HG03457 (cell line): ENCODE measurements around the gene FAM89B.

Source experiments
- ATAC-seq: cut with Tn5 transposase; IDR thresholded peaks from one replicate; pipeline ENCODE4 v1.9.1; 2021; ENCODE audit warnings: moderate number of reproducible peaks; ENCODE audit not compliant: unreplicated experiment

The FAM89B gene

DNA sequence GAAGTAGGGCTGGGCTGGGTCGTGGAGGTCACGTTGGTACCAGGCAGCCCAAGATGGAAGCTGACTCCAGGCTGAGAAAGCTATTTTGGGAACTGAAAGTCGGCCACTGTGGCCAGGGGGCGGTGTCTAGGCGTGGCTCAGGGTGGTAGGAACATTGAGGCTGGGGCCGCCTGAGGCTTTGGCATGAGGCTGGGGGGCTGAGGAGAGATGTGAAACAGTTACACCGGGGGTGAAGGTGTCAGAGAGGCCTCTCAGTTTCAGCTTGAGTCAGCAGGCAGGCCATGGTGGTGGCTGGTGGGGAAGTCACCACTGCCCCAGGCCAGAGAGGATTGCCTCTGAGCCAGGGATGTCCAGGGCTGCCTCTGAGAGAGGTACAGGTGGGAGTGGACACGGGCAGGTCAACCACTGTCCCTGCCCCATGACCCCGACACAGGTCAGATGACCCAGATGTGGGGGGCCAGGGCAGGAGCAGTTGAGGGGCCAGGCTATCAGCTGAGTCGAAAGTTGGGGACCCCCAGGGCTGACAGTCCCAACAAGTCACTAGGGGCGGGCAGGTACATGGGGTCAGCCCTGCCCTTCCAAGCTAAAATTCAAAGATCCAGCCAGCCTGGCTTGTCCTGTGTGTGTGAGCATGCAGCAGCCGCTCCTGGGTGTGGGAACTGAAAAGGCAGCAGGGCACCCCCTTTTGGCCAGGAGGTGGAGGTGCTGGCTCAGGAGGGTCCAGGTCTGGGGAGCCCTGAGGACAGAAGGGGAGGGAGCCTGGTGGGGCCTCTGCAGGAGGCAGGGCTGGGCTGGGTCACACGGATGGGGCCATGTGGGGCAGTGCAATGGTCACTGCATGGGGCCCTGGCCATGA is 16.1 kb downstream of the FAM89B start:
- peak; percentile 51 for ATAC-seq

DNA sequence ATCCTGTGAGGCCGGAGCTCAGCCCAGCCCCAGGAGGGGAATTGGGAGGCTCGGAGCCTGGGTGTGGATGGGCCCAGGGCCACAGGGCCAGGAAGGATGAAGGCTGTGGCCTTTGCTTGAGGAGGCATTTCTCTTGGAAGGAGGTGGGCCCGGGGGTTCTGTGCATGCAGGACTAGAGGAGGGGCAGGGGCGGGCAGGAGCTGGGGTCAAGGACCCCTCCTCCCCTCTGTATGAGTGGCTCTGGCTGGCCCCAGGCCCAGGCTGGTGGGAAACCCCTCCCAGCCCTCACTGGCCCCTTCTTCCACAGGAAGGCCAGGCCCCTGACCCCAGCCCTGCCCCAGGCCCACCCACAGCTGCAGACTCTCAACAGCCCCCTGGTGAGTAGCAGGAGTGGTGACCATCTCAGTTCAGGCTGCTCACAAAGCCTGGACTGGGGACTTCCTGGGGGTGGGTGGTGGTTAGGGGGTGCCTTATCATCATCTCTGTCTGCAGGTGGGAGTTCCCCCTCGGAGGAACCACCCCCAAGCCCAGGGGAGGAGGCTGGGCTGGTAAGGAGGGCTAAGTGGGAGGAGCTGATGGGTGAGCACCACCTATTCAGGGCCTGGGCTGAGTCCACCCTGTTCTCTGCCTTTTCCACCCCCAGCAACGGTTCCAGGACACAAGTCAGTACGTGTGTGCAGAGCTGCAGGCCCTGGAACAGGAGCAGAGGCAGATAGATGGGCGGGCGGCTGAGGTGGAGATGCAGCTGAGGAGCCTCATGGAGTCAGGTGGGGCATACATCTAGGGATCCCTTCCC is 17.3 kb downstream of the FAM89B start:
- ATAC-seq = no peak

DNA sequence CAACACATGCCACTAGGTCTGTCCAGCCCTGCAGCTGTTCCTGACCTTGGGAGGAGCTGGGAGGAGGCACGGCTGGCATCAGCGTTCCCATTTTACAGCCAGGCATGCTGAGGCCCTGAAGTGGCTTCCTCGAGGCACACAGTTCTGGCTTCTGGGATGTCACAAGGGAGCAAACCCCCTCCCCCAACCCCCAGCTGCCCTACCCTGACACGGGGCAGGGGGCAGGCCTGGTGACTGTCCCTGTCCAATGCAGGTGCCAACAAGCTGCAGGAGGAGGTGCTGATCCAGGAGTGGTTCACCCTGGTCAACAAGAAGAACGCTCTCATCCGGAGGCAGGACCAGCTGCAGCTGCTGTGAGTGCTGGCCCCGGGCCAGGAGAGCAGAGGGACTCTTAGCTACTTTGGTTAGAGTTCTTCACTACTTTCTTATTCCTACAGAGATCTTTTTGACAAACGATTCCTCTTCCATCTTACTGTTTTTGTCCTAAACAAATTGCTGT is 18.0 kb downstream of the FAM89B start:
- no peak for ATAC-seq

DNA sequence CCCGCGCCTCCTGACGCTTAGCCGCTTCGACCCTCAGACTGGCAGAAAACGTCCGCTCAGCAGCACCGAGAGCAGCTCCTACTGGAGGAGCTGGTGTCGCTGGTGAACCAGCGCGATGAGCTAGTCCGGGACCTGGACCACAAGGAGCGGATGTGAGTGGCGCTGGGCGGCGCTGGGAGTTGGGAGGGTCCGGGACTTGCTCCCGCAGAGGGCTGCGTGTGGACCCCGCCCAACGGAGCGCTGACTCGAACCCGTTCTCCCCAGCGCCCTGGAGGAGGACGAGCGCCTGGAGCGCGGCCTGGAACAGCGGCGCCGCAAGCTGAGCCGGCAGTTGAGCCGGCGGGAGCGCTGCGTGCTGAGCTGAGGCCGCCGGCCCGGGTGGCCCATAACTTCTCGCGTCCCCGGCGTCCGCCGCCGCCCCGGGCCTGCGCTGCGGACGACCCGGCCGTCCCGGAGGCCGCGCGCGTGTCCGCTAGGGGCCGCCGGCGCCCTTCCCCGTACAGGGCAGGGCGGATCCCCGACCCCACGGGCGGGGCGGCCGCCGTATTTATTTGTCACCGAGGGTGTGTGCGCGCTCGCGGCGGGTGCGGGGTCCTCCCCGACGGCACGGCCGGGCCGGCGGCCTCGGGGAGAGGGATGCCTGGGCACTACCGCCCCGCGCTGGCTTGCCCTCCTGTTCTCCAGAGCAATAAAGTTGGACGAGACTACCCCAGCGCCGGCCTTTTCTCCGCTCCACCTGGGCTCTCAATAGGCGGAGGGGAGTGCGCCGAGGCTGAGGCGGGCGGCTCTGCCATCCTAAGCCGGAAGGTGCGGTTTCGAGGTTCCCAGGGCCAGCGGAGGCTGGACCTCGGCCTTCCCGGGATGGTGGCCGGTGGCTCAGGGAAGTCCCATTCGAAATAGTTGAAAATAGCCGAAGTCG is 19.9 kb downstream of the FAM89B start:
- no peak for ATAC-seq

DNA sequence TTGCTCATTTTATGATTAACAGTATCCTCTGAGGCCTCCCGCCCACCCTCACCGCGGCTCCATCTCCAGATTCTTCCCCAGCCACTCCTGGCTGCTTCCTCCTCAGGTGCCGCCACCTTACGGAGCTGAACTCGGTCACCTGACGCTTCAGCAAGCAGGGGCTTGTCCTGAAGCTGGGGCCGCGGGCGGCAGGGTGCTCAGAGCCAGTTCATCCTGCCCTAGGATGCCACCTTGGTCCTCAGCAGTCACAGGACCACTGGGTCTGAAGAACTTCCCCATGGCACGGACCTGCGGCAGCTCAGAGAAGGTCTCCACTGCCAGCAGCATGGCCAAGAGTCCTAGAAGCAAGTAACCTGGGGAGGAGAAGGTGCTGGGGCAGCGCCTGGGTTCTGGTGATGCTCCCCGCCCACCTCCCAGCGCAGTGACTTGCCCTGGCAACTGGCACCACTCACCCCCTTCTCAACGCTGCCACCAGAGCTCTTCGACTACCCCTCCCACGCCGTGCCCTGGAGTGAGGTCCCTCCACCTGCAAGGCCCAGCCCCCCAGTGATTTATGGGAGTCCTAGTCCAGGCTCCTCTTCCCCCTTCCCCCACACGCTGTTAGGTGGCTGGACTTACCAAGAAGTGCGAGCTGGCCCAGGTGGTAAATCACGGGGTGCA is 20.6 kb downstream of the FAM89B start:
- no peak for ATAC-seq

DNA sequence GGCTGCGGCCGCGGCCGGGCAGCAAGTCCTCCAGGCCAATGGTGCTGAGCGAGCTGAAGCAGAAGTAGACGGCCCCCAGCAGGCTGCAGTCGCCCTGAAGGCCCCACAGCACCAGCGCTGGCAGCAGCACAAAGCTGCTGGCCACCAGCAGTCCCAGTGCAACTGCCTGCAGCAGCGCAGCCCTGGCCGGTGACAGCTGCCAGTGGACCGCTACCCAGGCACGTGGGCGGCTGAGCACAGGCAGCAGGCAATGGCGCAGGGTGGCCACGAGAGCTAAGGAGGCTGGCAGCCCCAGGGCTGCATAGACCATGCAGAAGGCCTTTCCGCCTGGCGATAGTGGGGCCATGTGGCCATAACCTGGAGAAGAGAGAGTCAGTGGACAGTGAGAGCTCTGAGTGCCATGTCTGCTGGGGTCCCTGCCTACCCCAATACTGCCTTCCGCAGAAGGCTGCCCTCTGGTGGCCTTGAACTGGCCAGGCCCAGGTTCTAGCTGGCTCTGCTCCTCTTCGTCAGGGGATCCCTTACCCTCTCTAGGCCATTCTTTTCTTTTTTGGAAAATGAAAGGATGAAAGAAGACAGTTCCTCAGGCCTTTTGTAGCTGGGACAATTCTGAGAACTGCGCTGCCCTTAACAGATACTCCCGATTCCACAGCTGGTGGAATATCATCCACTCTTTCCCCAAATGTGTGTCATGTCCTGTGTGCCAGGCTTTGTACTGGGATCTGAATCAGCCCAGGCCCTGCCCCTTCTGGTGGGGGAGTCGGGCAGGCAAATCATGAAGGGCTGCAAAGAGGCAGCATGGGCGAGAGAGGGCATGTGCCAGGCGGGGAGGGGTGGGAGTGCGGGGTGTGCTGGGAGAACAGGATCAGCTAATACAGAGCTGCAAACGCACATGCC is 21.4 kb downstream of the FAM89B start:
- ATAC-seq = no peak

DNA sequence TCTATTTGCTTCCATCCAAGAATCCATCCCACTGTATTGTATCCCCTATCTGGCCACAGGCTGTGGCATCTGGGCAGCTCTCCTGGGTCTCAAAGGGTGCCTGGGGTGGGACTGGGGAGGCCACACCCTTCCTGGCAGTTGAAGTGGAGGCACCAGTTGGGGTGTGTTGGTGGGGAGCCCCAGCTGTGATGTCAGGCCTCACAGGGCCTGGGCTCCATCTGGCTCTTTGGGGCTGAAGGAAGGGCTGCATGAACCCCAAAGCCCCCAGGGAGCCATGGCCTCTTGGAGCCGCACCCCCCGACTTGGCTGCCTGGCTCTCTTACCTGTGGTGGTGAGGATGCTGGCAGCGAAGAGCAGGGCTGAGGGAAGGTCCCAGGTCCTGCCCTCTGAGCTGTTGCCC is 22.8 kb downstream of the FAM89B start:
- no peak for ATAC-seq

DNA sequence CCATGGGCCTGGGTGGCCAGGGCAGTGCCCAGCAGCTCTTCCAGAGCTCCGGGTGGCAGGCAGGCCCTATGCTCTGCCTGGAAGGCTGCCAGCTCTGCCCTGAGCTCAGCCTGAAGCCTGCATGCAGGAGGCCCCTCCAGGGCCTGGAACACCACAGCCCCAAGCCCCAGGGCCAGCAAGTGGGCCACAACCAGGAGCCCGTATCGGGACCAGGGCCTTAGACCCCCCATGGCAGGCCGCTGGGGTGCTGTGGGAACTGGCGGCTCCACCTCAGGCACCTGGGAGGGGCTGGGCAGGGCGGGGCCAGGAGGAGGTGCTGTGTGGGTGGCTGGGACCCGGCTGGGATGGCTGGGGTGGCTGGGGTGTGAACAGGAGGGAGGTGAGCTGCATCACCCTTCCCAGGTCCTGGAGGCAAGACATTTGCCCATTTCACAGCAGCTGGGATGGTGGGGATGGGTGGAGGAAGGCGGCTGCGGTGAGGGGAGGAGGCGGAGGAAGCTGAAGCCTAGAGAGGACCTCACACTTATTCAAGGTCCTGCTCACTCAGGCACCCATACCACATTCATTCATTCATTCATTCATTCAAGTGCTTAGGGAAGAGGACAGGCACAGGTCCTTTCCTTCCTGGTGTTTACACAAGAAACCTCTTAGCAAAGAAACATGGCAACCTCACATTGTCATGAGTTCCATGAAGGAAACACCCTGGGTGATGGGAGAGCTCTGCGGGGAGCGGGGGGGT is 23.4 kb downstream of the FAM89B start, which contains the start of gene KCNK7:
KCNK7 (minus strand) TSS at position 258 of the 739 bp plus-strand sequence; CDS start at position 230, 28 bp downstream.
- ATAC-seq = no peak

DNA sequence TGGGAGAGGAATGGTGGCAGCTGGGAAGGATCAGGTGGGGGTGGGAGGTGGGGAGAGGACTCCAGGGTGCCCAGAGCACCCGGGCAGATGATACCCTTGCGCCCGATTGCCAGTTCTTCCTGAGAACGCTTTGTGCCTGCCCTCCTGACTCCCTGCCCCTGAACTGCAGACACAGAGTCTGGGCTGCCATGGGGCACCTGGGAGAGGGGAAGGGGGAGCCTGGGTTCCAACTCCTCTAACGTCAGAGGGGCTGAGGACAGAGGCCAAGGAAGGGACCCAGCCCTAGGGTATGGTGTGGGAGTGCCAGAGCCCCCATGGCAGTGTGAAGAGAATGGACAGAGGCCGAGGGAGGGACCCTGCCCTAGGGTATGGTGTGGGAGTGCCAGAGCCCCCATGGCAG is 24.2 kb downstream of the FAM89B start:
- no peak for ATAC-seq

DNA sequence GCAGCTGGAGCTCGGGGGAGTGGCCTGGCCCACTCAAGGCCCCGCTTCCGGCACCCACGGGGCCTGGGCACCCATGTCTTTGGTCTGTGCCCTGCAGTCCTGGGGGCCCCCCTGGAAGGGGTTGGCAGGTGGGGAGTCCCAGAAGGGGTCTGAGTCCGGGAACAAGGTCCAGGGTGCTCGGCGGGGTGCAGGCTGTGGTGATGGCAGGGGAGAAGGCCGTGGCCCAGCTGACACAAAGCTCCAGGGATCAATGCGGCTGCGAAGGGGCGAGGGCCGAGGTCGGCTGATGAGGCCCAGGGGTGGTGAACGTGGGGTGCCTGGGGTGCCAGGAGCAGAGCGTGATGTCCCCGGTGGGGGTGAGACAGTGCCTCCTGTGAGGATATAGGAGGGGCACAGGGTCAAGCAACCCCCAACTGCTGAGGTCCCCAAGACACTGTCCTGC is 25.9 kb downstream of the FAM89B start:
- no peak for ATAC-seq

DNA sequence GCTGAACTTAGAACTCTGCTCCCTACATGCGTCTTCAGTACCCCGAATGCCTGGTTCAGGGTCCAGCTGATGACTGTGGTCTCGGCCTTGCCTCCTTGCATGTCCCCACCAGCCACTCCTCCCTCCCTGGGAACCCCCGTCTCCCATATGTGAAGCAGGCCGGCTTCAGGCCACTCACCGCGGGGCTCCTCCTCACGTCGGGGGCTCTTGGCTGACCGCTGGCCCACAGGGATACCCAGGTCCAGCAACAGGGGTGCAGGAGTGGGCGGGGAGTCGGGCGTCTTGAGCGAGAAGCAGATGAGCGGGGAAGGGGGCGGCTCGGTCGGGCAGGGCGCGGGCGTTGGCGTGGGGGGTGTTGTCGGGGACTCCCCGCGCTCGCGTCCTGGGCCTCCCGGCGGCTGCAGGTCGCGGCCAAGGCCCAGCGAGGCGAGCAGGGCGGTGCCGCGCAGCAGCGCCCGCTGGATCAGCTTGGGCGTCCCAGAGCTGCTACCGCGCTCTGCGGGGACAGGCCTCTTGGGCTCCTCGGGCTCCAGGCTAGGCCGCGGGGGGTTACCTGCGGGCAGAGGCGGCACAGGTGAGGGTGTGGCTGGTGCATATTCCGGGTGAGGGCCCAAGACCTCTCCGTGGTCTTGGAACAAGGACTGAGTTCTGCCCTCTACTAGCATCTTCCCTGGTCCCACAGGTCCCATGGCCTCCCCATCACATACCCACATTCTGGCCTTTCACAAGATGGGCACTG is 27.0 kb downstream of the FAM89B start:
- ATAC-seq = no peak

DNA sequence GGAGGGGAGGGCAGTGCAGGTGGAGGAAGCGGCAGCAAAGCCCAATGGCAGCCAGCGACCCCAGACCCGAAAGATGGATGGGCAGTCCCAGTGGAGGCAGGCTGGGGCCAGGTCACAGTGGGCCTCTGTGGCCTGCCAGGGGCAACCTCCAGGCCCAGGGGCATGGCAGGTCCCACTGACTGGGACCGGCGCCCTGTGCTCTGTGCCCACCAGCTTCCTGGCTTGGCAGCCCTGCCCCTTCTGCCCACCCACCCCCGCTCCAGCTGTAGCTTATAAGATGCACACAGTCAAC is 27.6 kb downstream of the FAM89B start:
- no peak for ATAC-seq

DNA sequence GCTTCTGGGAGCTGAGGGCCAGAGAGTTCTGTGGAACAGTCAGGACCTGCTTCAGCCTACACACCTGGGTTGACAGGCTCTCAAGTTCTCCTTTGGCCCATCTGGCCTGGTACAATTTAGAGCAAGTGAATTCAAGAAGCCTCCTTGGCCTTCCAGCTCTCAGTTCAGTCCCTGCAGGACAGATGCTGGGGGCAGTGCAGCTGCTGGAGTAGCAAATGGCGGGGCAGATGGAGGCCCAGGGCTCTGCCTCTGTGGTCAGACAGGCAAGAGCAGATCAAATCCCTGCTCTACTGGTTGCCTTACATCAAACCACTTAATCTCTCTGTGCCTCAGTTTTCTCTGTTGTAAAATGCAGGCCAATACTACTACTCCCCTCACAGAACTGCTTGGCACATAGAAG is 31.9 kb downstream of the FAM89B start:
- no peak for ATAC-seq

DNA sequence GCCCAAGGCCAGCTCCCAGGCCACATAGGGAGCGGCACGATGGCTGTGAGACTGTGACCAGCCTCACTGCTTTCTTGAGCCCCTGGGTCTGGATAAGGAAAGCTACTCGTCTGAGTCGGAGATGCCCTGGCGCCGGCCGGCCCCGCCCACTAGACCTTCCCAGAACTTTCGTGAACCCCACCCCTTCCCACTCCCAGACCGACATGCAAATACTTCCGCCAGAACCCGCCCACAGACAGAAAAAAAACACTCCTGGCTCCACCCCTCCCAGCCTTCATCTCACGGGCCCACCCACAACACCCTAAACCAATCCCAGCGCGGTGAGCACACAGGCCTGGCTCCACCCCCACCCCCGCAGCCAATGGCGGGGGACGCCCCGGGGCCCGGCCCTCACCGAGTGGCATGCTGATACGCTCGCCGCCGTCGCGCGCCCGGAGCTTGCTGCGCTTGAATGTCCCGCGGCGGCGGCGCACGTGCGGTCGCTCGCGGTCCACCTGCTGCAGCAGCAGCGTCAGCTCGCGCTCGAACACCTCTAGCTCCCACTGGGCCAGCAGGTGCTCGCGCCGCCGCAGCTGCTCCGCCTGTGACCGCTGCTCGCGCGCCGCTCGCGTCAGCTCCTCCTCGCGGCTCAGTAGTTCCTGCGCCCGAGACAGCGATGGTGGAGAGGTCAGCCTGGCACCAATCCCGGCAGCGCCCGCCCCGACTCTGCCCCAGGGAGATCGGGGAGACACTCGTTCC is 34.7 kb downstream of the FAM89B start:
- no peak for ATAC-seq

DNA sequence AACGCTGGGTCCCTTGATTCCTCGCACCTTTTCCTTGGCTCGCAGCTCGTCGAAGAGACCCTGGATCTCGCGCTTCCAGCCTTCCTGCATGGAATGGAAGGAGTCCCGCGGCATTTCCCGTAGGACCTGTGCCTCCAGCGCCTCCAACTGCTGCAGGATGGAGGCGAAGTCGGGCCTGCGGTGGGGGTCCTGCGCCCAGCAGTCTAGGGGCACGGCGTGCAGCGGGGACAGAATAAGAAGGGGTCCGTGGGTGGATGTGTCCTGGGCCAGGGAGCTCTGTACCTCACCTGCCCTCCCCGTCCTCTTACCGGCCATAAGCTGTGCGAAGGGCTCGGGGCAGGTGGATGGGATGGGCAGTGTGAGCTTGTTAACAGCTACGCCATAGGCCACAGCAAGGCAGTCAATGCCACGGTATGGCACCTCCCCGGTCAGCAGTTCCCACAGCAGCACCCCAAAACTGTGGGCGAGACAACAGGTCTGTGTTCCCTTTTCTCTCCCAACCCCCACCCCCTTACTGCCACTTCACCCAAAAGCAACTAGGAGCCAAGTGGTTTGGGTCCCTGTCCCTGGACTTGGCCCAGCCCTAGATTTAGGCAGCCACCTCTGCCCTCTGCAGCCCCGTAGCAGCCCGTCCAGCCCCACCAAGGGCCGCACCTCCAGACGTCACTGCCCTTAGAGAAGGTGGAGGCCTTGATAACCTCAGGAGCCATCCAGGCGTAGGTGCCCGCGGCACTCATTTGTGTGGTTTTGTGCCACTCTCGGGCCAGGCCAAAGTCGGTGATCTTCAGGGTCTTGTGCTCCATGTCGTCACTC is 35.5 kb downstream of the FAM89B start:
- no peak for ATAC-seq

DNA sequence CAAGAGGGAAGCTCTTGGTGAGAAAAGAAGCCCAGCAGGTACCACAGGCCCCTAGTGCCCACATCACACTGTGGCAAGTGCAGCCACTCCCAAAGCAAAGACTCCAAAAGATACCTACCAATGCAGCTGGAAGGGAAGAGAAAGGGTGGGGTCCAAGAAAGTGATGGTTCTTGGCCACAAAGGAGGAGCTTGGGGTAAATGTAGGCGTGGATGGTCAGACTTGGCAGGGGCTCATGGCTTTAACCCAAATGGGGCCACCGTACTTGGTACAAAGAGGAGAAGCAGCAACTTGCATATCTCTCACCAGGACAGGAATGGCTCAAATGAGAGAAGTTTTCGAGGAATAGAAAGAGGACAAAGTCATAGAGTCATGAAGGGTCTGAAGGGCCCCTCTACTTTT is 36.9 kb downstream of the FAM89B start:
- ATAC-seq = no peak

DNA sequence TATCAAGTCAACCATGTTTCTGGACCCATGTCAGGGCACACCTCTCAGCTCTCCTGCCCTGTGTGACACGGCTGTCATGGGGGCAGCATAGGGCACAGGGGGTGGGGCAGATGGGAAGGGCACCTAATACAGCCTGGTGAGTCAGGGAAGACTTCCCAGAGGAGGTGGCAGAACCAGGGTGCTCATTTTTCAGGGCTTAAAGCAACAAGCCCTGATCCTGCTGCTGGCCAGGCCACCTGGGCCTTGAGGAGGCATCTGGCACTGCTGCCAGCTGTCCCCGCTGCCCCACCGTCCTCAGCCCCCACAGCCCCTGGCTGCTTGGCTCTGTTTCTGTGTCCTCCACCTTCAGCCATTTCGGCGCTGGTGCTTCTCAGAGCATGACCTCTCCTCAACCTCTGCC is 37.3 kb downstream of the FAM89B start:
- no peak for ATAC-seq
